K562 (cell line): Measurements from ENCODE around the gene HSPA5. TPM values are rescaled to one million over a fixed set of nuclear protein-coding genes. Genes with fewer than 3 reads are reported as not detected.

Source experiments
- ATAC-seq: fragments of 200-7000 bp; cut with Tn5 transposase; 3 replicates; pipeline ENCODE4 v1.9.1; 2020; ENCODE audit warnings: moderate library complexity
- BruUV-seq: library from RNA; stranded (reverse); fragments of 400-500 nt; replicated peaks from 2 replicates; lab custom pipeline; 2021; lab: Mats Ljungman, UMichigan
- CTCF ChIA-PET: fragments of 300-600 bp; formaldehyde crosslinking; extraction: SDS; loops from one replicate; lab custom pipeline; 2021; ENCODE audit warnings: low intra/inter-chr PET ratio; lab: Yijun Ruan, JAX
- POLR2A ChIA-PET: fragments of 300-600, 350-650 bp; sonication (Branson Sonifier 250); formaldehyde crosslinking; extraction: SDS; loops from one replicate; lab custom pipeline; 2021; ENCODE audit warnings: antibody characterized with exemption, inconsistent platforms; lab: Yijun Ruan, JAX
- DNase-seq, 4 experiments: peaks; one replicate each; pipeline versions ENCODE4 v3.0.0 to v3.0.0-alpha.2; 2011 to 2018; ENCODE audit warnings: low spot score in 3 of 4, mixed read lengths in 3 of 4; ENCODE audit errors: extremely low read depth in 1 of 4
- FAIRE-seq: peaks from 2 replicates; lab custom pipeline; 2011; peaks lifted over from hg19 to GRCh38; lab: Jason Lieb, UNC
- H2AFZ ChIP-seq: 2 replicates; pipeline ENCODE4 v1.6.0; 2011; ENCODE audit warnings: low read depth, low read length, control low read depth, inconsistent platforms
- H3K27ac ChIP-seq: fragments of 200-600 bp; 3 replicates; pipeline ENCODE4 v1.8.0; 2011; ENCODE audit warnings: low read depth, mild to moderate bottlenecking, control low read depth, inconsistent platforms, low read length, moderate library complexity, mixed read lengths; ENCODE audit errors: extremely low read depth
- H3K27me3 ChIP-seq, 2 experiments: fragments of 300-600 bp in 1 of 2; 2 replicates in 1 of 2; 3 replicates in 1 of 2; pipeline versions ENCODE4 v1.6.0 to v1.8.0; 2011; ENCODE audit warnings: inconsistent platforms in 2 of 2, low read length in 2 of 2, mild to moderate bottlenecking in 1 of 2, mixed read lengths in 1 of 2, moderate library complexity in 1 of 2; ENCODE audit not compliant: control insufficient read depth in 2 of 2, insufficient read depth in 2 of 2
- H3K36me3 ChIP-seq: fragments of 300-600 bp; 3 replicates; pipeline ENCODE4 v1.8.0; 2011; ENCODE audit warnings: mild to moderate bottlenecking, low read length, inconsistent platforms; ENCODE audit not compliant: control insufficient read depth, insufficient read depth
- H3K4me1 ChIP-seq, 2 experiments: fragments of 200-600 bp in 1 of 2; replicated peaks in 1 of 2; 2 replicates in 1 of 2; 3 replicates in 1 of 2; pipeline versions ENCODE4 v1.5.1 to v1.8.0; 2011; ENCODE audit warnings: inconsistent platforms in 2 of 2, low read length in 2 of 2, mild to moderate bottlenecking in 1 of 2, mixed read lengths in 1 of 2, moderate library complexity in 1 of 2; ENCODE audit not compliant: control insufficient read depth in 2 of 2, insufficient read depth in 2 of 2
- H3K4me2 ChIP-seq: 2 replicates; pipeline ENCODE4 v1.6.1; 2011; ENCODE audit warnings: low read length, control low read depth, inconsistent platforms, mixed read lengths; ENCODE audit not compliant: insufficient read depth
- H3K4me3 ChIP-seq: fragments of 200-600 bp; sonication (generic), shearing (Covaris generic); 2 replicates; pipeline ENCODE4 v1.5.1; 2016; ENCODE audit warnings: control low read depth, inconsistent platforms
- H3K79me2 ChIP-seq: fragments of 200-600 bp; 3 replicates; pipeline ENCODE4 v1.8.0; 2011; ENCODE audit warnings: low read length, inconsistent platforms; ENCODE audit not compliant: control insufficient read depth, insufficient read depth
- H3K9ac ChIP-seq, 2 experiments: 2 replicates each; pipeline versions ENCODE4 v1.6.0 to v1.6.1; 2011; ENCODE audit warnings: low read depth in 2 of 2, low read length in 2 of 2, control low read depth in 1 of 2, inconsistent platforms in 1 of 2, mild to moderate bottlenecking in 1 of 2, mixed read lengths in 1 of 2; ENCODE audit not compliant: insufficient read depth in 1 of 2
- H3K9me1 ChIP-seq: one replicate; pipeline ENCODE4 v1.6.0; 2011; ENCODE audit warnings: inconsistent platforms, mild to moderate bottlenecking, low read length, moderate library complexity; ENCODE audit not compliant: control insufficient read depth, insufficient read depth
- H3K9me3 ChIP-seq: replicated peaks from 2 replicates; pipeline ENCODE4 v1.5.1; 2011; ENCODE audit warnings: low read depth, low read length, inconsistent platforms; ENCODE audit not compliant: control insufficient read depth, insufficient read depth
- H4K20me1 ChIP-seq: replicated peaks from 2 replicates; pipeline ENCODE4 v1.6.1; 2011; ENCODE audit warnings: low read length, inconsistent platforms, mixed read lengths; ENCODE audit not compliant: control insufficient read depth, insufficient read depth
- BACH1 ChIP-seq: fragments of 200-800 bp; sonication (Bioruptor generic); IDR thresholded peaks from 2 replicates; pipeline ENCODE4 v1.6.1; 2016; ENCODE audit warnings: missing genetic modification characterization, missing compliant biosample characterization
- CCNT2 ChIP-seq: IDR thresholded peaks from 2 replicates; pipeline ENCODE4 v1.6.1; 2011; ENCODE audit warnings: borderline replicate concordance, low read depth, mild to moderate bottlenecking, moderate library complexity, mixed read lengths, low read length; ENCODE audit not compliant: insufficient read length; ENCODE audit errors: extremely low read depth
- DIDO1 ChIP-seq: fragments of 450-650 bp; IDR thresholded peaks from 2 replicates; pipeline ENCODE4 v1.6.1; 2016; ENCODE audit warnings: low read depth, missing biosample characterization, missing genetic modification characterization
- DPF2 ChIP-seq: fragments of 450-650 bp; IDR thresholded peaks from 2 replicates; pipeline ENCODE4 v1.6.1; 2016
- EGR1 ChIP-seq: fragments of 450-650 bp; conservative IDR thresholded peaks from 2 replicates; pipeline ENCODE4 v1.6.1; 2017; ENCODE audit warnings: mild to moderate bottlenecking
- FOXA3 ChIP-seq, 2 experiments: fragments of 450-650 bp in 1 of 2; sonication (generic) in 1 of 2; formaldehyde crosslinking; IDR thresholded peaks in 1 of 2; conservative IDR thresholded peaks in 1 of 2; 2 replicates each; pipeline versions ENCODE4 v1.4.0 to v1.8.0; 2020 to 2022; ENCODE audit warnings: mild to moderate bottlenecking in 2 of 2, missing genetic modification reagents in 1 of 2
- PCBP2 ChIP-seq: fragments of 200-400 bp; formaldehyde crosslinking; IDR thresholded peaks from 2 replicates; pipeline ENCODE4 v1.6.1; 2018; ENCODE audit warnings: low read length, low read depth, mild to moderate bottlenecking, moderate library complexity; ENCODE audit not compliant: poor library complexity, severe bottlenecking
- PML ChIP-seq: IDR thresholded peaks from 2 replicates; pipeline ENCODE4 v1.6.1; 2012; ENCODE audit warnings: low read length, inconsistent platforms
- POLR2AphosphoS5 ChIP-seq: IDR thresholded peaks from 2 replicates; pipeline ENCODE4 v1.6.1; 2011; ENCODE audit warnings: mild to moderate bottlenecking, low read depth, low read length, moderate library complexity; ENCODE audit not compliant: control insufficient read depth, insufficient read depth
- POLR3A ChIP-seq: IDR thresholded peaks from 2 replicates; pipeline ENCODE4 v1.6.1; 2011; ENCODE audit warnings: borderline replicate concordance, mild to moderate bottlenecking, moderate library complexity; ENCODE audit not compliant: insufficient read length, insufficient read depth; ENCODE audit errors: extremely low read depth
- RNF2 ChIP-seq: sonication (generic); IDR thresholded peaks from 2 replicates; pipeline ENCODE4 v1.6.1; 2016
- ZKSCAN1 ChIP-seq: fragments of 150-350 bp; IDR thresholded peaks from 2 replicates; pipeline ENCODE4 v1.6.1; 2016; ENCODE audit warnings: low read depth, low read length
- WGBS: fragments of 100-300 bp; shearing (Covaris generic); methylation state at CpG from one replicate; pipeline ENCODE4 v1.1.6; 2016; ENCODE audit warnings: low coverage, mixed read lengths; ENCODE audit not compliant: insufficient coverage; ENCODE audit errors: missing lambda C conversion rate; 5-methylcytosine and 5-hydroxymethylcytosine counted together
- in situ Hi-C: fragments of 300-500 bp; cut with MboI; formaldehyde crosslinking; loops from 4 replicates; pipeline ENCODE4 v1.15.0; 2018; ENCODE audit warnings: inconsistent platforms, mixed read lengths
- intact Hi-C: fragments of 100-400 bp; cut with micrococcal nuclease; formaldehyde crosslinking; loops from 2 replicates; pipeline ENCODE4 v1.14.2; 2022
- polyA plus RNA-seq, 8 experiments: library from polyadenylated mRNA; depleted of rRNA in 4 of 8; stranded (reverse) in 5 of 8; unstranded in 3 of 8; fragments of >200 nt; fragmentation: Nextera tagmentation in 2 of 8; fragmentation: Illumina TruSeq in 1 of 8; extraction: Ambion mirVana in 2 of 8; extraction: Trizol in 1 of 8; gene quantifications; 2 replicates each; pipeline versions ENCODE4 v1.2.1 to v1.2.3, GENCODE V29; 2011 to 2014; ENCODE audit warnings: inconsistent platforms in 1 of 8, missing spikeins in 1 of 8
- total RNA-seq, 7 experiments: library from RNA; depleted of rRNA in 6 of 7; stranded (reverse); fragments of >200 nt in 6 of 7; fragmentation: Illumina TruSeq in 2 of 7; extraction: Trizol in 2 of 7; gene quantifications; 2 replicates each; pipeline versions ENCODE4 v1.2.1 to v1.2.3, GENCODE V29; 2011 to 2021; ENCODE audit warnings: low replicate concordance in 1 of 7
- TF ChIP-seq, protein P1 (sequence below): fragments of 250-450 bp; sonication (Bioruptor Pico); IDR thresholded peaks from 2 replicates; pipeline ENCODE4 v1.4.0; 2020; ENCODE audit warnings: mild to moderate bottlenecking, moderate library complexity
- TF ChIP-seq, protein P2 (sequence below): sonication (generic); formaldehyde crosslinking; IDR thresholded peaks from 2 replicates; pipeline ENCODE4 v1.8.0; 2022; ENCODE audit warnings: missing genetic modification reagents, mild to moderate bottlenecking, moderate library complexity, borderline replicate concordance
- TF ChIP-seq, protein P3 (sequence below): fragments of 450-650 bp; IDR thresholded peaks from 2 replicates; pipeline ENCODE4 v1.6.1; 2016

Gene HSPA5
- total and polyA plus RNA-seq, 9 of the 15 experiments (the other 6 are each of a cell fraction or from before 2014, with no cell fraction given) = 48.0 to 265 (median 113) TPM

DNA sequence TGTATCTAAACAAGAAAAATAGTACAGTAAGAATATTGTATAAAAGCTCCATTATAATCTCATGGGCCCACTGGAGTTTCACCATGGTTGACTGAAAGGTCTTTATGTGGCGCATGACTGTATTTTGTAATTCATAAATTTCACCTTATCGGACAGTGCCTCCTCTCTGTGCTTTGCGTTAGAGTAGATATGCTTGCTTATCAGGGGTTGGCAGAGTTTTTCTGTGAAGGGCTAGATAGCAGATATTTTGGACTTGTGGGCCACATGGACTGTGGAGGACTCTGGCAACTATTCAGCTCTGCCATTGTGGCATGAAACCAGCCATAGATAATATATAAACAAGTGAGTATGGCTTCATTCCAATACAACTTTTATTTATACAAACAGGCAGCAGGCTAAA lies 43.7 kb upstream of the HSPA5 start:
- peak; percentile 86 for ATAC-seq
- peak; percentile 98 for FAIRE-seq
- no peaks in the 10 kb centered on the region for H3K9me3 ChIP-seq
- DNase-seq = peak; percentile 75 to 95 (median 80)
- ChIA-PET CTCF (no interaction called here), POLR2A (interaction anchor here (0.6 to 3.1 kb wide), 13 partner anchors 9 to 51 kb away, joined by 3 to 24 read pairs (median 5); partner anchors contain the start of gene HSPA5)
- H2AFZ ChIP-seq = no peak overlapping the region
- peaks cover 17% of the 10 kb centered on the region for H3K36me3 ChIP-seq
- H3K4me3 ChIP-seq = no peak overlapping the region
- peaks cover 25 to 41% of the 10 kb centered on the region in 2 experiments for H3K4me1 ChIP-seq
- peak overlapping the region; percentile 28; the same call in 1 of the 2 replicates for H3K4me2 ChIP-seq
- H4K20me1 ChIP-seq = no peaks in the 10 kb centered on the region
- BruUV-seq = no TSS peak
- 0% methylated on average over 3 of the region's 3 CpGs for WGBS
- H3K27me3 ChIP-seq = no peaks in the 10 kb centered on the region
- peak overlapping the region in 1 of 2 experiments; percentile 38; a peak in 1 of 4 replicates for H3K9ac ChIP-seq
- intact Hi-C loops (loop anchor here (1.0 kb wide), 1 partner anchor 42 kb away; no protein-coding TSS in a partner anchor), in situ Hi-C loops (no loop called here)
- H3K79me2 ChIP-seq = peaks cover 85% of the 10 kb centered on the region
- H3K27ac ChIP-seq = peak overlapping the region; percentile 81
- no peaks in the 10 kb centered on the region for H3K9me1 ChIP-seq
- TF ChIP-seq EGR1 (no peak), BACH1 (tag) (peak; percentile 92), ZKSCAN1 (peak; percentile 79; the same call in 1 of the 2 replicates), DPF2 (peak; percentile 100), POLR2AphosphoS5 (peak; percentile 100), RNF2 (peak; percentile 97), FOXA3 (CRISPR knock-in tag; conservative IDR thresholded peaks at IDR 0.05 in 1 of 2, IDR thresholded peaks at IDR 0.05 in 1 of 2) (peak; percentile 20 to 48; a peak in 2 of 4 replicates), PCBP2 (no peak), POLR3A (no peak), DIDO1 (tag) (0 out of 2 replicates have a peak, but pooled peaks have one; percentile 30), PML (peak; percentile 100), CCNT2 (peak; percentile 97)
- TF ChIP-seq, protein P1, sequence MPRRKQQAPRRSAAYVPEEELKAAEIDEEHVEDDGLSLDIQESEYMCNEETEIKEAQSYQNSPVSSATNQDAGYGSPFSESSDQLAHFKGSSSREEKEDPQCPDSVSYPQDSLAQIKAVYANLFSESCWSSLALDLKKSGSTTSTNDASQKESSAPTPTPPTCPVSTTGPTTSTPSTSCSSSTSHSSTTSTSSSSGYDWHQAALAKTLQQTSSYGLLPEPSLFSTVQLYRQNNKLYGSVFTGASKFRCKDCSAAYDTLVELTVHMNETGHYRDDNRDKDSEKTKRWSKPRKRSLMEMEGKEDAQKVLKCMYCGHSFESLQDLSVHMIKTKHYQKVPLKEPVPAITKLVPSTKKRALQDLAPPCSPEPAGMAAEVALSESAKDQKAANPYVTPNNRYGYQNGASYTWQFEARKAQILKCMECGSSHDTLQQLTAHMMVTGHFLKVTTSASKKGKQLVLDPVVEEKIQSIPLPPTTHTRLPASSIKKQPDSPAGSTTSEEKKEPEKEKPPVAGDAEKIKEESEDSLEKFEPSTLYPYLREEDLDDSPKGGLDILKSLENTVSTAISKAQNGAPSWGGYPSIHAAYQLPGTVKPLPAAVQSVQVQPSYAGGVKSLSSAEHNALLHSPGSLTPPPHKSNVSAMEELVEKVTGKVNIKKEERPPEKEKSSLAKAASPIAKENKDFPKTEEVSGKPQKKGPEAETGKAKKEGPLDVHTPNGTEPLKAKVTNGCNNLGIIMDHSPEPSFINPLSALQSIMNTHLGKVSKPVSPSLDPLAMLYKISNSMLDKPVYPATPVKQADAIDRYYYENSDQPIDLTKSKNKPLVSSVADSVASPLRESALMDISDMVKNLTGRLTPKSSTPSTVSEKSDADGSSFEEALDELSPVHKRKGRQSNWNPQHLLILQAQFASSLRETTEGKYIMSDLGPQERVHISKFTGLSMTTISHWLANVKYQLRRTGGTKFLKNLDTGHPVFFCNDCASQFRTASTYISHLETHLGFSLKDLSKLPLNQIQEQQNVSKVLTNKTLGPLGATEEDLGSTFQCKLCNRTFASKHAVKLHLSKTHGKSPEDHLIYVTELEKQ (CRISPR knock-in tag) = peak; percentile 58; the same call in 1 of the 2 replicates
- TF ChIP-seq, protein P2, sequence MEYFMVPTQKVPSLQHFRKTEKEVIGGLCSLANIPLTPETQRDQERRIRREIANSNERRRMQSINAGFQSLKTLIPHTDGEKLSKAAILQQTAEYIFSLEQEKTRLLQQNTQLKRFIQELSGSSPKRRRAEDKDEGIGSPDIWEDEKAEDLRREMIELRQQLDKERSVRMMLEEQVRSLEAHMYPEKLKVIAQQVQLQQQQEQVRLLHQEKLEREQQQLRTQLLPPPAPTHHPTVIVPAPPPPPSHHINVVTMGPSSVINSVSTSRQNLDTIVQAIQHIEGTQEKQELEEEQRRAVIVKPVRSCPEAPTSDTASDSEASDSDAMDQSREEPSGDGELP (CRISPR knock-in tag) = peak; percentile 12; the same call in 1 of the 2 replicates
- TF ChIP-seq, protein P3, sequence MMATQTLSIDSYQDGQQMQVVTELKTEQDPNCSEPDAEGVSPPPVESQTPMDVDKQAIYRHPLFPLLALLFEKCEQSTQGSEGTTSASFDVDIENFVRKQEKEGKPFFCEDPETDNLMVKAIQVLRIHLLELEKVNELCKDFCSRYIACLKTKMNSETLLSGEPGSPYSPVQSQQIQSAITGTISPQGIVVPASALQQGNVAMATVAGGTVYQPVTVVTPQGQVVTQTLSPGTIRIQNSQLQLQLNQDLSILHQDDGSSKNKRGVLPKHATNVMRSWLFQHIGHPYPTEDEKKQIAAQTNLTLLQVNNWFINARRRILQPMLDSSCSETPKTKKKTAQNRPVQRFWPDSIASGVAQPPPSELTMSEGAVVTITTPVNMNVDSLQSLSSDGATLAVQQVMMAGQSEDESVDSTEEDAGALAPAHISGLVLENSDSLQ = no peak
